B cell (primary cell): ENCODE measurements around the gene MLLT11. TPM values are rescaled to one million over a fixed set of nuclear protein-coding genes. Genes with fewer than 3 reads are reported as not detected.

Experiments used
- ATAC-seq: fragments of 200-7000 bp; cut with Tn5 transposase; one replicate; pipeline ENCODE4 v1.10.0; 2021; ENCODE audit warnings: low read depth, mild to moderate bottlenecking, moderate number of reproducible peaks, moderate library complexity
- CTCF ChIA-PET: fragments of 350-600 bp; sonication (Branson Sonifier 250); formaldehyde crosslinking; loops from one replicate; lab custom pipeline; 2021; ENCODE audit warnings: antibody characterized with exemption, inconsistent platforms; lab: Charles Lee
- POLR2A ChIA-PET: fragments of 350-600 bp; sonication (Branson Sonifier 250); formaldehyde crosslinking; loops from one replicate; lab custom pipeline; 2021; ENCODE audit warnings: antibody characterized with exemption; lab: Charles Lee
- DNase-seq: peaks from one replicate; pipeline ENCODE4 v3.0.0; 2013
- H2AFZ ChIP-seq: 2 replicates; pipeline ENCODE4 v1.6.1; 2012; ENCODE audit warnings: mild to moderate bottlenecking, low read depth, low read length; ENCODE audit not compliant: insufficient read depth, poor library complexity, severe bottlenecking
- H3K27ac ChIP-seq, 2 donors: 1 replicate in 1 of 2; 2 replicates in 1 of 2; pipeline ENCODE4 v1.5.1; 2012 to 2013; ENCODE audit warnings: low read length in 2 of 2, mild to moderate bottlenecking in 2 of 2, moderate library complexity in 1 of 2
- H3K27me3 ChIP-seq, 4 experiments: fragments of 200-600 bp in 1 of 4; sonication (generic) in 1 of 4; replicated peaks in 1 of 4; 1 replicate in 2 of 4; 2 replicates in 2 of 4; pipeline versions ENCODE4 v1.6.1 to v1.7.0; 2013 to 2016; ENCODE audit warnings: low read length in 3 of 4, mild to moderate bottlenecking in 2 of 4, mixed read lengths in 1 of 4, moderate library complexity in 1 of 4; ENCODE audit not compliant: insufficient read depth in 4 of 4, control insufficient read depth in 3 of 4; ENCODE audit errors: control extremely low read depth in 1 of 4
- H3K36me3 ChIP-seq, 2 experiments: replicated peaks in 1 of 2; 1 replicate in 1 of 2; 2 replicates in 1 of 2; pipeline versions ENCODE4 v1.6.1 to v1.7.1; 2013; ENCODE audit warnings: low read length in 1 of 2; ENCODE audit not compliant: insufficient read depth in 2 of 2, control insufficient read depth in 1 of 2; ENCODE audit errors: control extremely low read depth in 1 of 2, extremely low read depth in 1 of 2
- H3K4me1 ChIP-seq, 2 donors: fragments of 200-600 bp in 1 of 2; sonication (generic) in 1 of 2; 1 replicate in 1 of 2; 2 replicates in 1 of 2; pipeline versions ENCODE4 v1.5.1 to v1.6.1; 2013 to 2017; ENCODE audit warnings: low read length in 2 of 2; ENCODE audit not compliant: control insufficient read depth in 2 of 2, insufficient read depth in 2 of 2
- H3K4me2 ChIP-seq: replicated peaks from 2 replicates; pipeline ENCODE3; 2012; ENCODE audit warnings: mild to moderate bottlenecking, low read depth, low read length; ENCODE audit not compliant: poor library complexity, severe bottlenecking
- H3K4me3 ChIP-seq, 5 experiments: fragments of 200-600 bp in 1 of 5; sonication (generic) in 1 of 5; 1 replicate in 3 of 5; 2 replicates in 2 of 5; pipeline versions ENCODE4 v1.5.1 to v1.7.0; 2011 to 2016; ENCODE audit warnings: low read length in 4 of 5, mild to moderate bottlenecking in 4 of 5, low read depth in 2 of 5, control low read depth in 1 of 5, moderate library complexity in 1 of 5; ENCODE audit not compliant: insufficient read depth in 1 of 5; ENCODE audit errors: control extremely low read depth in 1 of 5, extremely low read depth in 1 of 5
- H3K79me2 ChIP-seq: fragments of 200-600 bp; sonication (generic); one replicate; pipeline ENCODE4 v1.6.0; 2016; ENCODE audit warnings: low read length; ENCODE audit not compliant: control insufficient read depth, insufficient read depth
- H3K9ac ChIP-seq: fragments of 200-600 bp; sonication (generic); 2 replicates; pipeline ENCODE4 v1.6.1; 2017; ENCODE audit warnings: mild to moderate bottlenecking, low read length, moderate library complexity
- H3K9me3 ChIP-seq, 3 donors: one replicate each; pipeline versions ENCODE4 v1.6.1 to v1.7.1; 2013; ENCODE audit warnings: low read length in 2 of 3; ENCODE audit not compliant: control insufficient read depth in 2 of 3, insufficient read depth in 1 of 3; ENCODE audit errors: control extremely low read depth in 1 of 3
- H4K20me1 ChIP-seq: 2 replicates; pipeline ENCODE4 v1.6.0; 2012; ENCODE audit warnings: mild to moderate bottlenecking, low read length; ENCODE audit not compliant: insufficient read depth, control insufficient read depth, poor library complexity, severe bottlenecking
- H3K27ac Mint-ChIP-seq: one replicate; pipeline ENCODE4 v1.8.0; 2021; ENCODE audit warnings: mixed read lengths
- H3K27me3 Mint-ChIP-seq: one replicate; pipeline ENCODE4 v1.8.0; 2021; ENCODE audit warnings: mixed read lengths
- H3K4me1 Mint-ChIP-seq: one replicate; pipeline ENCODE4 v1.8.0; 2021; ENCODE audit warnings: mixed read lengths
- H3K4me3 Mint-ChIP-seq: one replicate; pipeline ENCODE4 v1.8.0; 2021; ENCODE audit warnings: mixed read lengths
- H3K9me3 Mint-ChIP-seq: one replicate; pipeline ENCODE4 v1.8.0; 2022; ENCODE audit warnings: mixed read lengths; ENCODE audit not compliant: insufficient read depth
- CTCF ChIP-seq: fragments of 200-600 bp; IDR thresholded peaks from one replicate; pipeline ENCODE4 v1.8.0; 2022; ENCODE audit warnings: antibody characterized with exemption, mild to moderate bottlenecking
- EZH2 ChIP-seq: IDR thresholded peaks from 2 replicates; pipeline ENCODE4 v1.6.1; 2012; ENCODE audit warnings: borderline replicate concordance, low read depth, mild to moderate bottlenecking, moderate library complexity, low read length; ENCODE audit not compliant: insufficient read depth, poor library complexity, severe bottlenecking
- WGBS: methylation state at CpG from one replicate; pipeline ENCODE4 v1.1.5; 2013; ENCODE audit warnings: missing lambda C conversion rate; ENCODE audit not compliant: insufficient coverage; 5-methylcytosine and 5-hydroxymethylcytosine counted together
- intact Hi-C: fragments of 100-400 bp; cut with micrococcal nuclease; formaldehyde crosslinking; loops from one replicate; pipeline ENCODE4 v1.10.0; 2022
- polyA plus RNA-seq: library from polyadenylated mRNA; depleted of rRNA; stranded (reverse); fragments of >200 nt; gene quantifications from 2 replicates; pipeline ENCODE4 v1.2.3, GENCODE V29; 2012
- total RNA-seq, 2 donors: library from RNA; stranded (reverse); fragments of 120-200 nt in 1 of 2; gene quantifications; 1 replicate in 1 of 2; 2 replicates in 1 of 2; pipeline versions ENCODE4 v1.2.3 to v1.2.4, GENCODE V29; 2013 to 2022

Gene MLLT11
- total and polyA plus RNA-seq, 2 donors (not counting 1 experiment from before 2014, with no cell fraction given): 1.1 to 2.4 TPM

- Histone ChIP-seq H3K4me2 (no peak overlapping the region), H3K9me3 (no peaks in the 10 kb centered on the region), H3K27me3 (no peaks in the 10 kb centered on the region), H3K4me1 (peaks cover 42 to 52% of the 10 kb centered on the region in 2 donors), H4K20me1 (peaks cover 12% of the 10 kb centered on the region), H2AFZ (no peak overlapping the region), H3K79me2 (peaks cover 25% of the 10 kb centered on the region), H3K36me3 (peaks cover 0 to 58% of the 10 kb centered on the region in 2 experiments), H3K27ac (peak overlapping the region in 1 of 2 donors; percentile 44), H3K4me3 (no peak overlapping the region), H3K9ac (no peak overlapping the region)
- TF ChIP-seq EZH2 (no peak), CTCF (no peak)
- no peak for ATAC-seq
- ChIA-PET CTCF (interaction anchor here (0.7 to 5.7 kb wide), 3 partner anchors 8 to 431 kb away, joined by 3 to 63 read pairs (median 18); partner anchors contain the start of genes CDC42SE1, GABPB2 and MLLT11), POLR2A (interaction anchor here (0.6 to 1.2 kb wide), 4 partner anchors 8 to 311 kb away, joined by 3 to 8 read pairs (median 4); partner anchors contain the start of genes CDC42SE1 and MLLT11)
- H3K27ac Mint-ChIP-seq: peak overlapping the region; percentile 44
- DNase-seq: no peak
- H3K9me3 Mint-ChIP-seq: no peaks in the 10 kb centered on the region
- intact Hi-C loops: no loop called here
- WGBS: no CpG with 5 or more reads among the region's 2 CpGs
- H3K4me3 Mint-ChIP-seq: no peak overlapping the region
- peaks cover 56% of the 10 kb centered on the region for H3K4me1 Mint-ChIP-seq
- no peaks in the 10 kb centered on the region for H3K27me3 Mint-ChIP-seq
Measured at GRCh38 chr1:151051356-151052009, 8.7 kb upstream of the MLLT11 start.
